Spleen (tissue), 11 donors: Measurements from ENCODE around the gene ERAP2. TPM values are rescaled to one million over a fixed set of nuclear protein-coding genes. Genes with fewer than 3 reads are reported as not detected.

Experiments
- DNase-seq: peaks from one replicate; pipeline ENCODE4 v3.0.0-alpha.2; 2020
- H3K27ac ChIP-seq, 8 donors: fragments of 200-600 bp; sonication (generic) in 7 of 8; 1 replicate in 4 of 8; 2 replicates in 4 of 8; pipeline versions ENCODE4 v1.5.0 to v1.8.0; 2016 to 2021; ENCODE audit warnings: inconsistent platforms in 4 of 8, mild to moderate bottlenecking in 4 of 8, moderate library complexity in 1 of 8
- H3K27me3 ChIP-seq, 7 donors: fragments of 200-600 bp; sonication (generic) in 6 of 7; replicated peaks in 1 of 7; 1 replicate in 4 of 7; 2 replicates in 3 of 7; pipeline versions ENCODE4 v1.5.0 to v1.8.0; 2016 to 2021; ENCODE audit warnings: inconsistent platforms in 3 of 7, mild to moderate bottlenecking in 1 of 7
- H3K36me3 ChIP-seq, 6 donors: fragments of 200-600 bp; sonication (generic) in 5 of 6; 1 replicate in 4 of 6; 2 replicates in 2 of 6; pipeline versions ENCODE4 v1.5.0 to v1.8.0; 2016 to 2021; ENCODE audit warnings: inconsistent platforms in 2 of 6
- H3K4me1 ChIP-seq, 6 donors: fragments of 200-600 bp; sonication (generic) in 5 of 6; 1 replicate in 3 of 6; 2 replicates in 3 of 6; pipeline versions ENCODE4 v1.5.0 to v1.8.0; 2016 to 2021; ENCODE audit warnings: inconsistent platforms in 3 of 6
- H3K4me3 ChIP-seq, 8 donors: fragments of 200-600 bp; sonication (generic) in 7 of 8; 1 replicate in 4 of 8; 2 replicates in 4 of 8; pipeline versions ENCODE4 v1.5.0 to v1.8.0; 2016 to 2021; ENCODE audit warnings: inconsistent platforms in 4 of 8, mild to moderate bottlenecking in 4 of 8, moderate library complexity in 2 of 8
- H3K9me3 ChIP-seq, 8 donors: fragments of 200-600 bp; sonication (generic) in 7 of 8; 1 replicate in 4 of 8; 2 replicates in 4 of 8; pipeline versions ENCODE4 v1.5.0 to v1.8.0; 2016 to 2021; ENCODE audit warnings: inconsistent platforms in 4 of 8
- POLR2A ChIP-seq, 3 donors: fragments of 450-650 bp; IDR thresholded peaks; one replicate each; pipeline ENCODE4 v1.5.1; 2017; ENCODE audit warnings: antibody characterized with exemption in 3 of 3, mild to moderate bottlenecking in 1 of 3
- POLR2AphosphoS5 ChIP-seq, 3 donors: sonication (generic); formaldehyde crosslinking; IDR thresholded peaks; one replicate each; pipeline ENCODE4 v1.5.1; 2017; ENCODE audit warnings: antibody characterized with exemption in 3 of 3
- WGBS, 5 donors: extraction: QIAGEN DNeasy Blood & Tissue Kit in 3 of 5; methylation state at CpG; one replicate each; pipeline versions ENCODE4 v1.1.5 to v1.1.7; 2013 to 2018; 5-methylcytosine and 5-hydroxymethylcytosine counted together
- intact Hi-C: fragments of 100-400 bp; cut with DNase I; formaldehyde crosslinking; loops from one replicate; pipeline ENCODE4 v1.15.0; 2023; ENCODE audit warnings: low total_unique reads
- polyA plus RNA-seq, 3 donors: library from polyadenylated mRNA; stranded (reverse); fragments of 200-250 nt; gene quantifications; one replicate each; pipeline ENCODE4 v1.2.1, GENCODE V29; 2013
- total RNA-seq, 7 donors: library from RNA; depleted of rRNA in 3 of 7; stranded (reverse); fragments of >200 nt in 3 of 7; fragmentation: NEBNext Ultra II Directional in 4 of 7; extraction: Animal tissue kit (Norgen Biotek cat#: 25700) in 4 of 7; gene quantifications; one replicate each; pipeline versions ENCODE4 v1.1.0 to v1.2.1, GENCODE V29; 2016 to 2021
- TF ChIP-seq, protein P1 (sequence below), 11 experiments: fragments of 200-600 bp in 7 of 11; fragments of 450-650 bp in 4 of 11; sonication (generic) in 4 of 11; IDR thresholded peaks in 8 of 11; conservative IDR thresholded peaks in 3 of 11; 1 replicate in 7 of 11; 2 replicates in 4 of 11; pipeline versions ENCODE4 v1.4.0 to v1.8.0; 2016 to 2021; ENCODE audit warnings: antibody characterized with exemption in 11 of 11, inconsistent platforms in 4 of 11, mild to moderate bottlenecking in 1 of 11
- donor health status: healthy with polysubstance abuse.
- donor health status: DM: no; HTN: no; CAD: no; lungs with moderate emphysema.
- donor health status: DM: no; HTN: no; CAD: no.
- donor health status: Bipolar disorder and iron deficiency.
- donor health status: healthy.
- donor health status: DM: no; HTN: no; CAD: no.
- donor health status: DM: yes; HTN: yes; CAD: no.

The ERAP2 gene
- total and polyA plus RNA-seq, 10 donors, result 10.6 to 91.8 (median 56.6) TPM

DNA sequence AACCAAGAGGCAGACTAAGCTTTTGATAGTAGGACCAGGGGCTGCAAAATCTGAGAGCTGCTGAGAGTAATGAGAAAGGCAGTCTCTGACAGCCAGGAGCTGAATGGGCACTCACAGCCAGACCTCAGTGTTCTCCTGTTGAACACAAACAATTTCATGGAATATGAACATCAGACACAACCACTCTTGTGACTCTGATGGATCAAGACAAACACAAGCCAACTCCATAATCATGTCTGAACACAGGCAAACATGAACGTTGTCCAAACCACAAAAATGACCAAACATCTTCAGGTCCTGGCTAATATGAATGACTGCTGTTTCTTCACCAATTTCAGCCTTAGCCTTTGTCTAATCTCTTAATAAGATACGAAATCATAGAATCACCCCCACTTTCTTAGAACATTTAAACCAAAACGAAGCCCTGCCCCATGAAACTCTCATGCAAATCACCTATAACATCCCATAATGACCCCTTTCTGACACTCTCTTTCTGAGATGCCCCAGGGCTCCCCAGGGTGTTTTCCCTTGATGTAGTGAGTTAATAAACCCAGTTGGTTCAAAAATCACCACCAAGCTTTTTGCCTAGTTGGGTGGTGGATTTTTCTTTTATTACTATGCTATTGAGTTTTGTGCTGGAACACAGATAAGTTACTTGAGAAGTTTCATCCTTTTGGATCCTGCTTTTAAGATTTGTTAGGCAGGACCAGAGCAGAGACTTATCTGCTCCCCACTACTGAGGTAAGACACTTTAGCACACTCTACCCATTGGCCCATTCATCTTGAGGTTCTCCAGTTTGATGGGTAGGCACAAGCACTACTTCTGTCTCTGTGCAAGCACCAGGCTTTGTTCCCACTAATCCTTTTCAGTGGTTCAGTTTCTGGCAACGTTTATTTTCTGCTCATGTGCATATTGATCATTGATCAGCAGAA, 5.9 kb upstream of the ERAP2 start:
- DNase-seq, result no peak
- intact Hi-C loops, result no loop called here
- H3K9me3 ChIP-seq, result no peaks in the 10 kb centered on the region
- peaks cover under 1 to 53% (median 24%) of the 10 kb centered on the region in 6 donors for H3K4me1 ChIP-seq
- TF ChIP-seq POLR2A (IDR thresholded peaks at IDR 0.05), result no peak
- TF ChIP-seq, protein P1, sequence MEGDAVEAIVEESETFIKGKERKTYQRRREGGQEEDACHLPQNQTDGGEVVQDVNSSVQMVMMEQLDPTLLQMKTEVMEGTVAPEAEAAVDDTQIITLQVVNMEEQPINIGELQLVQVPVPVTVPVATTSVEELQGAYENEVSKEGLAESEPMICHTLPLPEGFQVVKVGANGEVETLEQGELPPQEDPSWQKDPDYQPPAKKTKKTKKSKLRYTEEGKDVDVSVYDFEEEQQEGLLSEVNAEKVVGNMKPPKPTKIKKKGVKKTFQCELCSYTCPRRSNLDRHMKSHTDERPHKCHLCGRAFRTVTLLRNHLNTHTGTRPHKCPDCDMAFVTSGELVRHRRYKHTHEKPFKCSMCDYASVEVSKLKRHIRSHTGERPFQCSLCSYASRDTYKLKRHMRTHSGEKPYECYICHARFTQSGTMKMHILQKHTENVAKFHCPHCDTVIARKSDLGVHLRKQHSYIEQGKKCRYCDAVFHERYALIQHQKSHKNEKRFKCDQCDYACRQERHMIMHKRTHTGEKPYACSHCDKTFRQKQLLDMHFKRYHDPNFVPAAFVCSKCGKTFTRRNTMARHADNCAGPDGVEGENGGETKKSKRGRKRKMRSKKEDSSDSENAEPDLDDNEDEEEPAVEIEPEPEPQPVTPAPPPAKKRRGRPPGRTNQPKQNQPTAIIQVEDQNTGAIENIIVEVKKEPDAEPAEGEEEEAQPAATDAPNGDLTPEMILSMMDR (IDR thresholded peaks at IDR 0.05 in 8 of 11, conservative IDR thresholded peaks at IDR 0.05 in 3 of 11), result no peak
- no peak overlapping the region for H3K4me3 ChIP-seq
- no peaks in the 10 kb centered on the region for H3K27me3 ChIP-seq
- WGBS, 5 donors, result 46 to 53% (median 52%) methylated on average over 4 of the region's 4 CpGs
- no peaks in the 10 kb centered on the region for H3K36me3 ChIP-seq
- H3K27ac ChIP-seq, result peak overlapping the region in 4 of 8 donors; percentile 19 to 33 (median 26)

DNA sequence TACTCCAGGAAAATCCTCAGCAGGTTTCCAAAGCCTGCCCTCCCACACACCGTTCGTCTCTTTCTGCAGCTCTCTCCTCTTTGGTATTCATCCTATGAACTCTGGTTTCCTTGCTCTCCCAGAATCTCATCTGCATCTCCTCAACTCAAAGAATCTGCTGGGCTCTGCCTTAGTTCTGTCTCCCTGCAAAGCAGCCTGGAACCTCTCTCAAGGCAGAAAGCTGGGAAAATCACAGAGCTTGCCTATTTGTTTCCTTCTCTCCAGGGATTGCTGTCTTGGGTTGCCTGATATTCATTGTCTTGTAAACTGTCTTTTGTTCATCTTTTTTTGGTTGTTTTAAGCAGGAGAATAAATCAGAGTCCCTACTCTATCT, 5.3 kb upstream of the ERAP2 start:
- 67 to 91% (median 84%) methylated on average over 2 of the region's 2 CpGs for WGBS, 5 donors
- Histone ChIP-seq H3K36me3 (no peaks in the 10 kb centered on the region), H3K27ac (peak overlapping the region in 3 of 8 donors; percentile 19 to 33 (median 31)), H3K9me3 (no peaks in the 10 kb centered on the region), H3K27me3 (no peaks in the 10 kb centered on the region), H3K4me1 (peaks cover 5 to 60% (median 30%) of the 10 kb centered on the region in 6 donors), H3K4me3 (no peak overlapping the region)
- intact Hi-C loops, result no loop called here
- TF ChIP-seq POLR2A (IDR thresholded peaks at IDR 0.05) (no peak), POLR2AphosphoS5 (IDR thresholded peaks at IDR 0.05) (no peak)
- TF ChIP-seq, protein P1 (IDR thresholded peaks at IDR 0.05 in 8 of 11, conservative IDR thresholded peaks at IDR 0.05 in 3 of 11), result no peak
- DNase-seq, result no peak

- no peaks in the 10 kb centered on the region for H3K9me3 ChIP-seq
- no peaks in the 10 kb centered on the region for H3K27me3 ChIP-seq
- peak overlapping the region in 6 of 8 donors; percentile 4 to 40 (median 14) for H3K27ac ChIP-seq
- WGBS, 5 donors, result 42 to 67% (median 58%) methylated on average over 1 of the region's 1 CpG
- no peak overlapping the region for H3K4me3 ChIP-seq
- peaks cover 5 to 63% (median 32%) of the 10 kb centered on the region in 6 donors for H3K4me1 ChIP-seq
- TF ChIP-seq POLR2AphosphoS5 (IDR thresholded peaks at IDR 0.05), result no peak
- TF ChIP-seq POLR2A (IDR thresholded peaks at IDR 0.05), result no peak
- TF ChIP-seq, protein P1 (IDR thresholded peaks at IDR 0.05 in 8 of 11, conservative IDR thresholded peaks at IDR 0.05 in 3 of 11), result no peak
- DNase-seq, result no peak
- intact Hi-C loops, result no loop called here
- H3K36me3 ChIP-seq, result no peaks in the 10 kb centered on the region
Measured at GRCh38 chr5:96871686-96872085, 4.6 kb upstream of the ERAP2 start.

DNA sequence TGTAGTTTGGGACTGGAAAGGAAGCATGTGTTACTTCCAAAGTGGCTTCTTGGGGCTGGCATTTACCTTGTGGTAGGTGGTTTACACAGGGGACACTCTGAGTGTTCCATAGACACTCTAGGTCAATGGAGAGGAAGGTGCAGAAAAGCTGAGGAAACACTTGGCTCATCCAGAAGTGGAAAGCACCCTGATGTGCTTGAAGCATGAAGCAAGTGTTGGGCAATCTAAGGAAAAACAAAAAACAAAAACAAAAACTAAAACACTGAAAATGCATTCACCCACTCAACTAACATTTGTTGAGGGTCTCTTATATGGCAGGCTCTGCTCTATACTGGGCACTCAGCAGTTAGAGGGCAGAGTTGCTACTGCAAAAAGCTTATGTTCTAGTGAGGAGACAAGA, 2.9 kb upstream of the ERAP2 start:
- Histone ChIP-seq H3K27ac (no peak overlapping the region), H3K4me3 (no peak overlapping the region), H3K9me3 (no peaks in the 10 kb centered on the region), H3K4me1 (peaks cover 13 to 80% (median 47%) of the 10 kb centered on the region in 6 donors), H3K36me3 (no peaks in the 10 kb centered on the region), H3K27me3 (no peaks in the 10 kb centered on the region)
- intact Hi-C loops, result no loop called here
- TF ChIP-seq POLR2AphosphoS5 (IDR thresholded peaks at IDR 0.05) (no peak), POLR2A (IDR thresholded peaks at IDR 0.05) (no peak)
- TF ChIP-seq, protein P1 (IDR thresholded peaks at IDR 0.05 in 8 of 11, conservative IDR thresholded peaks at IDR 0.05 in 3 of 11), result no peak
- DNase-seq, result no peak
